ENCODE data around the gene NANP.

DNA sequence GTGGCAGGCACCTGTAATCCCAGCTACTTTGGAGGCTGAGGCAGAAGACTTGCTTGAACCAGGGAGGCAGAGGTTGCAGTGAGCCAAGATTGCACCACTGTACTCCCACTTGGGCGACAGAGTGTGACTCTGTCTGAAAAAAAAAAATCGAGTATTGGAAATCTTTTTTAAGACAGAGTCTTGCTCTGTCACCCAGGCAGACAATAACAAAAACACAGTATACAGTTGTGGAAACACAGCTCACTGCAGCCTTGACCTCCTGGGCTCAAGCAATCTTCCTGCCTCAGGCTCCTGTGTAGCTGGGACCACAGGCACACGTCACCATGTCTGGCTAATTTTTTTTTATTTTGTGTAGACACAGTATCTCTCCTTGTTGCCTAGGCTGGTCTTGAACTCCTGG is 15.0 kb downstream of the NANP start:
- TF ChIP-seq EZH2 (IDR thresholded peaks at IDR 0.05; ENCODE audit: low read length, missing control alignments) = no peak
- TF ChIP-seq, protein P1, sequence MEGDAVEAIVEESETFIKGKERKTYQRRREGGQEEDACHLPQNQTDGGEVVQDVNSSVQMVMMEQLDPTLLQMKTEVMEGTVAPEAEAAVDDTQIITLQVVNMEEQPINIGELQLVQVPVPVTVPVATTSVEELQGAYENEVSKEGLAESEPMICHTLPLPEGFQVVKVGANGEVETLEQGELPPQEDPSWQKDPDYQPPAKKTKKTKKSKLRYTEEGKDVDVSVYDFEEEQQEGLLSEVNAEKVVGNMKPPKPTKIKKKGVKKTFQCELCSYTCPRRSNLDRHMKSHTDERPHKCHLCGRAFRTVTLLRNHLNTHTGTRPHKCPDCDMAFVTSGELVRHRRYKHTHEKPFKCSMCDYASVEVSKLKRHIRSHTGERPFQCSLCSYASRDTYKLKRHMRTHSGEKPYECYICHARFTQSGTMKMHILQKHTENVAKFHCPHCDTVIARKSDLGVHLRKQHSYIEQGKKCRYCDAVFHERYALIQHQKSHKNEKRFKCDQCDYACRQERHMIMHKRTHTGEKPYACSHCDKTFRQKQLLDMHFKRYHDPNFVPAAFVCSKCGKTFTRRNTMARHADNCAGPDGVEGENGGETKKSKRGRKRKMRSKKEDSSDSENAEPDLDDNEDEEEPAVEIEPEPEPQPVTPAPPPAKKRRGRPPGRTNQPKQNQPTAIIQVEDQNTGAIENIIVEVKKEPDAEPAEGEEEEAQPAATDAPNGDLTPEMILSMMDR (conservative IDR thresholded peaks at IDR 0.05 in 1 of 2, IDR thresholded peaks at IDR 0.05 in 1 of 2; ENCODE audit: low read depth in 1 of 2, low read length in 2 of 2) = no peak
